ENCODE measurements around the gene CPXM1.
"Not testable (repeated sequence)": the region's sequence is repeated elsewhere in the genome, so short reads cannot be mapped to it uniquely, and the experiment has no call there.

Gene CPXM1

GRCh38 chr20:2835331-2835796 is 34.9 kb upstream of the CPXM1 start:
- Mint-ChIP-seq H3K4me1 (ENCODE audit: low read depth) (peaks cover 7% of the 10 kb centered on the region), H3K27ac (no peak overlapping the region), H3K4me3 (no peak overlapping the region), H3K36me3 (ENCODE audit: low read depth) (peaks cover 5% of the 10 kb centered on the region), H3K27me3 (ENCODE audit: low read depth) (peaks cover 5% of the 10 kb centered on the region), H3K9me3 (no peaks in the 10 kb centered on the region)
- DNase-seq (ENCODE audit: low spot score) = no peak

- Mint-ChIP-seq H3K36me3 (ENCODE audit: low read depth) (peaks cover 5% of the 10 kb centered on the region), H3K27ac (no peak overlapping the region), H3K9me3 (no peaks in the 10 kb centered on the region), H3K4me1 (ENCODE audit: low read depth) (peaks cover 7% of the 10 kb centered on the region), H3K27me3 (ENCODE audit: low read depth) (peaks cover 14% of the 10 kb centered on the region), H3K4me3 (no peak overlapping the region)
- DNase-seq (ENCODE audit: low spot score) = no peak
Measured at GRCh38 chr20:2834401-2835110, 34.1 kb upstream of the CPXM1 start.

GRCh38 chr20:2833761-2834160 is 33.3 kb upstream of the CPXM1 start:
- no peak for DNase-seq (ENCODE audit: low spot score)
- peaks cover 3% of the 10 kb centered on the region for H3K36me3 Mint-ChIP-seq (ENCODE audit: low read depth)
- H3K4me1 Mint-ChIP-seq (ENCODE audit: low read depth) = peaks cover 2% of the 10 kb centered on the region
- no peak overlapping the region for H3K4me3 Mint-ChIP-seq
- H3K27ac Mint-ChIP-seq = no peak overlapping the region
- H3K27me3 Mint-ChIP-seq (ENCODE audit: low read depth) = peaks cover 20% of the 10 kb centered on the region
- no peaks in the 10 kb centered on the region for H3K9me3 Mint-ChIP-seq

GRCh38 chr20:2831206-2831605 is 30.8 kb upstream of the CPXM1 start:
- not testable (repeated sequence) for H3K27ac Mint-ChIP-seq; DNase-seq (ENCODE audit: low spot score); H3K36me3 Mint-ChIP-seq (ENCODE audit: low read depth); H3K9me3 Mint-ChIP-seq; H3K4me3 Mint-ChIP-seq
- peaks cover 46% of the 10 kb centered on the region for H3K27me3 Mint-ChIP-seq (ENCODE audit: low read depth)
- peaks cover 12% of the 10 kb centered on the region for H3K4me1 Mint-ChIP-seq (ENCODE audit: low read depth)

DNA sequence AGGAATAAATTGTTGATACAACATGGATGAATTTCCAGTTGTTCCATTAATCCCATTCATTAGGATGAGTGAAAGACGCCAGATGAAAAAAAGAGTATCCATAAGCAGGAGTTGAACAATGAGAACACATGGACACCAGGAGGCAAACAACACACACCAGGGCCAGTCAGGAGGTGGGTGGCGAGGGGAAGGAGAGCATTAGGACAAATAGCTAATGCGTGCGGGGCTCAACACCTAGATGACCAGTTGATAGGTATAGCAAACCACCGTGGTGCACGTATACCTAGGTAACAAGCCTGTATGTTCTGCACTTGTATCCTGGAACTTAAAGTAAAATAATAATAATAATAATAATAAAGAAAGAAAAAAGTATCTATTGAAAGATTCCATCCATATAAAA is 28.9 kb upstream of the CPXM1 start:
- peaks cover 51% of the 10 kb centered on the region for H3K27me3 Mint-ChIP-seq (ENCODE audit: low read depth)
- no peaks in the 10 kb centered on the region for H3K9me3 Mint-ChIP-seq
- H3K27ac Mint-ChIP-seq = no peak overlapping the region
- no peak for DNase-seq (ENCODE audit: low spot score)
- peaks cover 18% of the 10 kb centered on the region for H3K4me1 Mint-ChIP-seq (ENCODE audit: low read depth)
- H3K4me3 Mint-ChIP-seq = no peak overlapping the region
- peaks cover 1% of the 10 kb centered on the region for H3K36me3 Mint-ChIP-seq (ENCODE audit: low read depth)

GRCh38 chr20:2826655-2827054 is 26.2 kb upstream of the CPXM1 start:
- Mint-ChIP-seq H3K4me3 (no peak overlapping the region), H3K27ac (no peak overlapping the region), H3K9me3 (no peaks in the 10 kb centered on the region), H3K4me1 (ENCODE audit: low read depth) (peaks cover 21% of the 10 kb centered on the region), H3K36me3 (ENCODE audit: low read depth) (no peaks in the 10 kb centered on the region), H3K27me3 (ENCODE audit: low read depth) (peaks cover 50% of the 10 kb centered on the region)
- DNase-seq (ENCODE audit: low spot score) = no peak

DNA sequence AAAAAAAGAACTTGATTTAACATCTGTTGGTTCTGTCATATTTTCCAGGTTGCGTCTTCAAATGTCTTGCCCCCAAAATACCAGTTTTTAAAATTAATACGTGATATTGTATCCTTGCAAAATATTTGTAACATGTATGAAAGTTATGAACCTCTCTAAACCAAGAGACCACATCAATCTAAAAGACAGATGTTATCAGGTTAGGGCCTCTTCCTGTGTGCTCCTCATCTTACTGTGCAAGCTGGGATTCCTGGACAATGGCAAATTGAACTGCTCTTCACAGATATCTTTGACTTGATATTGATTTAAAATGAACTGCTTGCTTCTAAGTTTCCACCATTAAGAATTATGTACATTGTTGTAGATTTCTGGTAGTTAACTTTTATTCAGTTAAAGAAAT is 25.3 kb upstream of the CPXM1 start:
- Mint-ChIP-seq H3K9me3 (no peaks in the 10 kb centered on the region), H3K4me1 (ENCODE audit: low read depth) (peaks cover 24% of the 10 kb centered on the region), H3K27me3 (ENCODE audit: low read depth) (peaks cover 53% of the 10 kb centered on the region), H3K27ac (no peak overlapping the region), H3K4me3 (peak overlapping the region; percentile 51), H3K36me3 (ENCODE audit: low read depth) (no peaks in the 10 kb centered on the region)
- DNase-seq (ENCODE audit: low spot score) = no peak

- no peak overlapping the region for H3K27ac Mint-ChIP-seq
- H3K4me1 Mint-ChIP-seq (ENCODE audit: low read depth) = peaks cover 23% of the 10 kb centered on the region
- H3K27me3 Mint-ChIP-seq (ENCODE audit: low read depth) = peaks cover 46% of the 10 kb centered on the region
- peak; percentile 26 for DNase-seq (ENCODE audit: low spot score)
- H3K9me3 Mint-ChIP-seq = no peaks in the 10 kb centered on the region
- H3K36me3 Mint-ChIP-seq (ENCODE audit: low read depth) = no peaks in the 10 kb centered on the region
- H3K4me3 Mint-ChIP-seq = peak overlapping the region; percentile 56
Measured at GRCh38 chr20:2822073-2822472, 21.6 kb upstream of the CPXM1 start.

DNA sequence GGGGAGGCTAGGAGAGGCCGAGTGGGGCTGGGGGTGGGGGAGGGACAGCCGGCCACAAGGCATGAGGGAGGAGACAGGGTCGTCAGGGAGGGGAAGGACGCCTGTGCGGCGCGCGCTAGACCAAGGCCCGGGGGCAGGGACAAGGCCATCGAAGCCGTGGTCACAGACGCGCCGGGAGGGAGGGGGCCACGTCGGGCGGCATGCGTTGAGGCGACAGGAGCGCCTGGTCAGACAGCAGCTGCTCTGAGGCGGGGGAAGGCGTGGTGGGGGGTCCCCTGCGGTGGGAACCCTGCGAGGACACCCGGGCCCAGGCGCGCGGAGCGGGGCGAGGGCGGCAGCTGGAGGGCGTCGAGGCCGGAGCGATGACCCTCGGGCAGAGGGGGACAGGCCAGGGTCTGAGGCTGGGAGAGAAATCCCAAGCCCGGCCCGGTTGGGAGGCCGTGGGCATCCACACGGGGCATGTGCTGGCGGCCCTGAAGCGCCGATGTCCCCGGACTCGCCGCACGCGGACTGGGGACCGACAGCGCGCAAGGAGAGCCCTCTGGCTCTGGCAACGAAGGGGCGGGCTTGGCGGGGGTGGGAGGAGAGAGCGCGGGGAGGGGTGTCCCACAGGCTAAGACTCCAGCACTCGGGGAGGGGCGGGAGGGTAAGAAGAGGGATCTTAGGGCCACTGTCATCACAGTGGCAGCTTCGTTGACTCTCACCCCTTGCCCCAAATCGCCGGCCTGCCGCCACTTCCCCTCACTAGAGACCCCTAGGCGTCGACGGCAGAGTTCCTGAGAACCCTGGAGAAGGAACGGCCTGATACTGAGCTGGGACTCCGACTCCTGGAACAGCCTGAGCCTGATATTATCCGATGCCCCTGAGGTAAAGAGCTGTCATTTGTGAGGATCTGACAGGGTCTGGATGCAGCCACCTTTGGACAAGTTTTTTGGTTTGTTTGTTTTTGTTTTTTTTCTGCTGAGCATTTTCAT is 20.8 kb upstream of the CPXM1 start:
- H3K36me3 Mint-ChIP-seq (ENCODE audit: low read depth) = no peaks in the 10 kb centered on the region
- DNase-seq (ENCODE audit: low spot score) = no peak
- peak overlapping the region; percentile 13 for H3K27ac Mint-ChIP-seq
- peak overlapping the region; percentile 56 for H3K4me3 Mint-ChIP-seq
- peaks cover 37% of the 10 kb centered on the region for H3K27me3 Mint-ChIP-seq (ENCODE audit: low read depth)
- peaks cover 15% of the 10 kb centered on the region for H3K4me1 Mint-ChIP-seq (ENCODE audit: low read depth)
- no peaks in the 10 kb centered on the region for H3K9me3 Mint-ChIP-seq

DNA sequence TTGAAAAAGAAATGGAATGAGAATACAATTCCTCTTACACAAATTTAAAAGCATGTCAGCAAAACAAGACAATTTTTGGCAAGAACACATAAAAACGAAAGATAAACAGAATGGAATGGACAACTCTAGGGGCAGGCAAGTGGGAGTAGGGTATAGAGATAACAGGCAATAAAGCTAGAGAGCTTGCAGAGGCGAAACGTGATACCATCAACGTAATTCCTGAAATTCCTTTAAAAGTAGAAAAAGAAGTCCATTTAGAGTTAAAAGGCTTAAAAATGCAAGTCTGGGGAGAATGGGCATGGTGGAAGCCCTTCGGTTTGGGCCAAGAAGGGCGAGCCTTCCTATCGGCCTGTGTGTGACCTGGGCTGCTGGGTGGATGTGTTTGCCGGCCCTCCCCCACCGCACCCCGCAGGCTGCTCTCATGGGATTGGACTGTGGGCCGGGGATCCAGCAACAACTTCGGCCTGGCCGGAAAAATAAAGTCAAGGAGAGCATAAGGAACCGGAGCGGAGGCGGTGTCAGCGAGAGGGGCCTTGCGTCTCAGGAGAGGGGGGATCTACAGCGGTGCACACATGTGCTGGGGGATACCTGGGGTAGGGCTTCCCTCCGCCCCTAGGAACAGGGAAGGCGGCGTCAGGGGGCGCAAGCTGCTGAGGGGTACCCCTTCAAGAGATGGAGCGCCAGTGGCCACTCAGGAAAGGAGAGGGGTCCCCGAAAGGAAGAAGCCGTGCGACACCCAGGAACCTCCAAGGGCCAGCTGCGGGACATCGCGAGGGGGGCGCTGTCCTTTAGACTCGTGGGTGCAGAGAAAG is 19.9 kb upstream of the CPXM1 start:
- Mint-ChIP-seq H3K27ac (no peak overlapping the region), H3K4me1 (ENCODE audit: low read depth) (peaks cover 10% of the 10 kb centered on the region), H3K9me3 (no peaks in the 10 kb centered on the region), H3K36me3 (ENCODE audit: low read depth) (no peaks in the 10 kb centered on the region), H3K27me3 (ENCODE audit: low read depth) (peaks cover 35% of the 10 kb centered on the region), H3K4me3 (peak overlapping the region; percentile 21)
- DNase-seq (ENCODE audit: low spot score) = no peak

DNA sequence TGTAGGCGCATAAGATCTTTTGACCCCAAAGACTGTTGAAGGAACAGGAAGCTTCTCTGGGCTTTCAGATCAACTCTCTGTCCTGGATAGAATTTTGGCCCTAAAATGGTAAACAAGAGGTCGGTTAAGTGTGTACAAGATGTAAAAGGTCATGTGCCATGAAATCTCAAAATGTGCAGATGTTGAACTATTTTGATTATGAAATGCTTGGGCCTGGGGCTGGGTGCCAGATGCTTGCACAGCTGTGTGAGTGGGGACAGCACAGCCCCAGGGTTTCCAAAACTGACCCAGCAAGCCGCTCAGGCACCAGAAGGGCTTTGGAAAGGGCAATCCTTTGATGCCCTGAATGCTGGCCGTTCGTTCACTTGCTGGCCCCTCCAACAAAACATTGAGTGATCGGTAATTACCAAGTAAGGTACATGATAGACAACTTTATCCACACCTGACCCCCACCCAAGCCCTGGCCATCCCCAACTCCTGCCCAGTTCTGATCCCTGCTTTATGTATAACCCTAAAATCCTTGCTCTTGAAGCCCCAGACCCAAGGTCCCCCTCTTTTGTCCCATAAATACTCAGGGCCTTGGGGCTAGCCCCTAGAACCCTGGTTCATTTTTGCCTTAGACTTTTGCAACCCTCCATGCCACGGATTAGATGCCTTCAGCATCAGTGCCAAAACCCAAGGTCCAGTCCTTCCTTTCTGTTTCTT is 17.6 kb upstream of the CPXM1 start:
- no peak overlapping the region for H3K27ac Mint-ChIP-seq
- DNase-seq (ENCODE audit: low spot score) = no peak
- peaks cover 3% of the 10 kb centered on the region for H3K9me3 Mint-ChIP-seq
- H3K4me3 Mint-ChIP-seq = no peak overlapping the region
- peaks cover 47% of the 10 kb centered on the region for H3K27me3 Mint-ChIP-seq (ENCODE audit: low read depth)
- H3K4me1 Mint-ChIP-seq (ENCODE audit: low read depth) = peaks cover 10% of the 10 kb centered on the region
- no peaks in the 10 kb centered on the region for H3K36me3 Mint-ChIP-seq (ENCODE audit: low read depth)

- Mint-ChIP-seq H3K9me3 (peaks cover 7% of the 10 kb centered on the region), H3K27ac (no peak overlapping the region), H3K36me3 (ENCODE audit: low read depth) (no peaks in the 10 kb centered on the region), H3K27me3 (ENCODE audit: low read depth) (peaks cover 51% of the 10 kb centered on the region), H3K4me3 (no peak overlapping the region), H3K4me1 (ENCODE audit: low read depth) (peaks cover 10% of the 10 kb centered on the region)
- DNase-seq (ENCODE audit: low spot score) = no peak
Measured at GRCh38 chr20:2817341-2817726, 16.9 kb upstream of the CPXM1 start.

DNA sequence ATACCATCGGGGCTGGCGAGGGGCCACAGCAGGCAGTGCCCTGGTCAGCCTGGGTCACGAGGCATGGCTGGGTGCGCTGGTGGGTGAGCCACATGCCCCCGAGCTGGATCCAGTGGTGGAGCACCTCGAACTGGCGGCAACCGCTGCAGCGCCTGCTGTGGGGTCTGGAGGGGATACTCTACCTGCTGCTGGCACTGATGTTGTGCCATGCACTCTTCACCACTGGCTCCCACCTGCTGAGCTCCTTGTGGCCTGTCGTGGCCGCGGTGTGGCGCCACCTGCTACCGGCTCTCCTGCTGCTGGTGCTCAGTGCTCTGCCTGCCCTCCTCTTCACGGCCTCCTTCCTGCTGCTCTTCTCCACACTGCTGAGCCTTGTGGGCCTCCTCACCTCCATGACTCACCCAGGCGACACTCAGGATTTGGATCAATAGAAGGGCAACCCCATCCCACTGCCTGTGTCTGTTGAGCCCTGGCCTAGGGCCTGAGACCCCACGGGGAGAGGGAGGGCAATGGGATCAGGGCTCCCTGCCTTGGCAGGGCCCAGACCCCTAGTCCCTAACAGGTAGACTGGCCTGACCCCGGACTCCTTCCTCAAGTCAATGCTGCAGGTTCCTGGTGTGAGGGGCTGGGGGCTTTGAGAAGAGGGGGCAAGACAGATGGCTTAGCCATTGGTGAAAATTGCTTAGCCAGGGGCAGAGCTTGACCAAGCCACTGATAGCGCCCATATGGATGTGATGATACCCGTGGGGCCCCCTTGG is 16.3 kb upstream of the CPXM1 start:
- peaks cover 12% of the 10 kb centered on the region for H3K9me3 Mint-ChIP-seq
- DNase-seq (ENCODE audit: low spot score) = no peak
- no peak overlapping the region for H3K4me3 Mint-ChIP-seq
- peaks cover 6% of the 10 kb centered on the region for H3K4me1 Mint-ChIP-seq (ENCODE audit: low read depth)
- H3K27ac Mint-ChIP-seq = no peak overlapping the region
- peaks cover 56% of the 10 kb centered on the region for H3K27me3 Mint-ChIP-seq (ENCODE audit: low read depth)
- no peaks in the 10 kb centered on the region for H3K36me3 Mint-ChIP-seq (ENCODE audit: low read depth)

All from T-helper 2 cell treated with Interferon-gamma antibody and Interleukin-4, amounts not matched to agents 5 μg/mL and 100 μg/mL, for 36 hours (primary cell).